ENCODE measurements around the gene SLC22A12. TPM values are rescaled to one million over a fixed set of nuclear protein-coding genes. Genes with fewer than 3 reads are reported as not detected.

SLC22A12 gene
- polyA plus RNA-seq, 4 donors: 0.16 TPM; not detected in 3

GRCh38 chr11:64553554-64554201 is 37.3 kb upstream of the SLC22A12 start:
- FAIRE-seq (no peak), DNase-seq (peak; percentile 31 to 70)
- Histone ChIP-seq H3K36me3 (ENCODE audit: control insufficient read depth in 3 of 3, insufficient read depth in 2 of 3, low read depth in 1 of 3, low read length in 3 of 3) (no peaks in the 10 kb centered on the region), H3K27ac (ENCODE audit: low read depth in 1 of 3, low read length in 2 of 3) (peak overlapping the region in 1 of 3 donors; percentile 19), H3K9me3 (ENCODE audit: control insufficient read depth in 2 of 2, insufficient read depth in 1 of 2, low read depth in 1 of 2, low read length in 1 of 2) (no peaks in the 10 kb centered on the region), H3K4me1 (ENCODE audit: control insufficient read depth in 3 of 3, insufficient read depth in 2 of 3, low read depth in 1 of 3, low read length in 2 of 3) (peaks cover 0 to 30% (median 0%) of the 10 kb centered on the region in 3 donors), H3K4me3 (ENCODE audit: low read depth in 1 of 3, low read length in 3 of 3) (no peak overlapping the region), H3K27me3 (ENCODE audit: control insufficient read depth in 3 of 3, insufficient read depth in 3 of 3, low read length in 3 of 3) (peaks cover 0 to 2% (median 0%) of the 10 kb centered on the region in 3 donors)
- WGBS, 3 donors: 45 to 58% (median 53%) methylated on average over 13 of the region's 13 CpGs

DNA sequence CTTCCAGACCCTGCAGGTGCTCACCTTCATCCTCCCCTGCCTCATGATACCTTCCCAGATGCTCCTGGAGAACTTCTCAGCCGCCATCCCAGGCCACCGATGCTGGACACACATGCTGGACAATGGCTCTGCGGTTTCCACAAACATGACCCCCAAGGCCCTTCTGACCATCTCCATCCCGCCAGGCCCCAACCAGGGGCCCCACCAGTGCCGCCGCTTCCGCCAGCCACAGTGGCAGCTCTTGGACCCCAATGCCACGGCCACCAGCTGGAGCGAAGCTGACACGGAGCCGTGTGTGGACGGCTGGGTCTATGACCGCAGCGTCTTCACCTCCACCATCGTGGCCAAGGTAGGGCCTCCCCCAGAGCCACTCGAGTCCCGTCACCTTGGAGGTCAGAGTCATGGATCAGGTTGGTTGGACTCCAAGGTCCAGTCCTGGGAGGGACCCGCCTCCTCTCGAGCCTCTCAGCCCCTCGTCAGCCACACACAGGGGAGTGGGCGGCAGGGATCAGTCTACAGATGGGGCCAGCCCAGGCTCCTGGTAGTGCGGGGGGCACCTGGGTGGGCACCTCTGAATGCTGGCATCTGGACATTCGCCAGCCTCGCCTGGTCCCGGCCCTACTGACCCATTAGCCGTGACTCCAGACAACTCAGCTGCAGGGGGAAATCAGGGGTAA is 34.8 kb upstream of the SLC22A12 start:
- Histone ChIP-seq H3K9me3 (ENCODE audit: control insufficient read depth in 2 of 2, insufficient read depth in 1 of 2, low read depth in 1 of 2, low read length in 1 of 2) (no peaks in the 10 kb centered on the region), H3K36me3 (ENCODE audit: control insufficient read depth in 3 of 3, insufficient read depth in 2 of 3, low read depth in 1 of 3, low read length in 3 of 3) (no peaks in the 10 kb centered on the region), H3K4me3 (ENCODE audit: low read depth in 1 of 3, low read length in 3 of 3) (no peak overlapping the region), H3K27ac (ENCODE audit: low read depth in 1 of 3, low read length in 2 of 3) (peak overlapping the region in 1 of 3 donors; percentile 58), H3K4me1 (ENCODE audit: control insufficient read depth in 3 of 3, insufficient read depth in 2 of 3, low read depth in 1 of 3, low read length in 2 of 3) (peaks cover 0 to 38% (median 0%) of the 10 kb centered on the region in 3 donors), H3K27me3 (ENCODE audit: control insufficient read depth in 3 of 3, insufficient read depth in 3 of 3, low read length in 3 of 3) (peaks cover 0 to 2% (median 0%) of the 10 kb centered on the region in 3 donors)
- DNase-seq (no peak), FAIRE-seq (no peak)
- 85 to 90% (median 87%) methylated on average over 21 to 26 of the region's 26 CpGs for WGBS, 3 donors

- H3K4me3 ChIP-seq (ENCODE audit: low read depth in 1 of 3, low read length in 3 of 3): no peak overlapping the region
- FAIRE-seq: no peak
- WGBS, 3 donors: 87 to 90% (median 87%) methylated on average over 12 of the region's 12 CpGs
- no peaks in the 10 kb centered on the region for H3K27me3 ChIP-seq (ENCODE audit: control insufficient read depth in 3 of 3, insufficient read depth in 3 of 3, low read length in 3 of 3)
- H3K9me3 ChIP-seq (ENCODE audit: control insufficient read depth in 2 of 2, insufficient read depth in 1 of 2, low read depth in 1 of 2, low read length in 1 of 2): no peaks in the 10 kb centered on the region
- H3K4me1 ChIP-seq (ENCODE audit: control insufficient read depth in 3 of 3, insufficient read depth in 2 of 3, low read depth in 1 of 3, low read length in 2 of 3): peaks cover 0 to 38% (median 0%) of the 10 kb centered on the region in 3 donors
- no peak for DNase-seq
- no peak overlapping the region for H3K27ac ChIP-seq (ENCODE audit: low read depth in 1 of 3, low read length in 2 of 3)
- no peaks in the 10 kb centered on the region for H3K36me3 ChIP-seq (ENCODE audit: control insufficient read depth in 3 of 3, insufficient read depth in 2 of 3, low read depth in 1 of 3, low read length in 3 of 3)
Observed at GRCh38 chr11:64556721-64557250, 34.2 kb upstream of the SLC22A12 start.

- FAIRE-seq (no peak), DNase-seq (no peak)
- Histone ChIP-seq H3K9me3 (ENCODE audit: control insufficient read depth in 2 of 2, insufficient read depth in 1 of 2, low read depth in 1 of 2, low read length in 1 of 2) (no peaks in the 10 kb centered on the region), H3K27me3 (ENCODE audit: control insufficient read depth in 3 of 3, insufficient read depth in 3 of 3, low read length in 3 of 3) (no peaks in the 10 kb centered on the region), H3K36me3 (ENCODE audit: control insufficient read depth in 3 of 3, insufficient read depth in 2 of 3, low read depth in 1 of 3, low read length in 3 of 3) (no peaks in the 10 kb centered on the region), H3K4me3 (ENCODE audit: low read depth in 1 of 3, low read length in 3 of 3) (no peak overlapping the region), H3K27ac (ENCODE audit: low read depth in 1 of 3, low read length in 2 of 3) (no peak overlapping the region), H3K4me1 (ENCODE audit: control insufficient read depth in 3 of 3, insufficient read depth in 2 of 3, low read depth in 1 of 3, low read length in 2 of 3) (peaks cover 0 to 38% (median 0%) of the 10 kb centered on the region in 3 donors)
- WGBS, 3 donors: 82 to 92% (median 88%) methylated on average over 13 to 14 of the region's 14 CpGs
Observed at GRCh38 chr11:64558065-64558745, 32.8 kb upstream of the SLC22A12 start.

- H3K4me3 ChIP-seq (ENCODE audit: low read depth in 1 of 3, low read length in 3 of 3): no peak overlapping the region
- no peaks in the 10 kb centered on the region for H3K36me3 ChIP-seq (ENCODE audit: control insufficient read depth in 3 of 3, insufficient read depth in 2 of 3, low read depth in 1 of 3, low read length in 3 of 3)
- DNase-seq (no peak), FAIRE-seq (no peak)
- 87 to 94% (median 89%) methylated on average over 9 of the region's 9 CpGs for WGBS, 3 donors
- H3K4me1 ChIP-seq (ENCODE audit: control insufficient read depth in 3 of 3, insufficient read depth in 2 of 3, low read depth in 1 of 3, low read length in 2 of 3): peaks cover 0 to 34% (median 0%) of the 10 kb centered on the region in 3 donors
- no peaks in the 10 kb centered on the region for H3K9me3 ChIP-seq (ENCODE audit: control insufficient read depth in 2 of 2, insufficient read depth in 1 of 2, low read depth in 1 of 2, low read length in 1 of 2)
- H3K27ac ChIP-seq (ENCODE audit: low read depth in 1 of 3, low read length in 2 of 3): no peak overlapping the region
- no peaks in the 10 kb centered on the region for H3K27me3 ChIP-seq (ENCODE audit: control insufficient read depth in 3 of 3, insufficient read depth in 3 of 3, low read length in 3 of 3)
Observed at GRCh38 chr11:64558869-64559268, 32.2 kb upstream of the SLC22A12 start.

DNA sequence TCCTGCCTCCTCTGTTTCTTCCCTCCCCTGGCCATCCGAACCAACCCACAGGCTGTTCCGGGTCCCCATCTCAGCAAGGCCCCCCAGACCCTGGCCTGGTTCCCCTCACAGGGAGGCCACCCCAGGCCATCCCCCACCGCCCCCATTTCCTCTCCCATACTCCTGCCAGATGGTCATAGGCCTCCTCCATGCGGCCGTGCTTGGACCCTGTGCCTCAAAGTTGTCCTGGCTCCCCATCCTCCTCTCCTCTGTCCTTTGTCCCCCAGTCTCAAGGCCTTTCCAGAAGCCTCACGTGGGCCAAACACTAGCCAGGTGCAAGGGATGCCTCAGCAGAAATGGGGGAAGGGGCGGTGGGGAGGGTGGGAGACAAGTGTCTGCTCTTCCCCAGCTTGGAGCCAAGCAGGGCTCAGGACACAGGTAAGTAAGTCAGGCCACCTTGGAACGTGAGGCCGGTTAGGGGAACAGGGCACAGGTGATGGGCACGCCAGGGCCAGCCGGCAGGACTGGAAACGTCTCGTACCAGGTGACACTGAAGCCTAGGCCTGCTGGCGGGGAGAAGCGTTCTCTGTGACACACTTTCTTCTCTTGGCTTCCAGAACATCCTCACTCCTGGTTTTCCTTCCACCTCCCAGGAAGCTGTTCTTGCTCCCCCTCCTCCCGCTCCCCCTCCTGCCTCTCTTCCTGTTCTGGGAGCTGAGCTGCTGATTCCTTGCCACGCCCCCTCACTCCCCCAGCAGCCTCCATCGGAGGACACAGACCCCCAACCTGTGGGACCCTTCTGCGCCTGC is 31.5 kb upstream of the SLC22A12 start:
- Histone ChIP-seq H3K4me3 (ENCODE audit: low read depth in 1 of 3, low read length in 3 of 3) (no peak overlapping the region), H3K27me3 (ENCODE audit: control insufficient read depth in 3 of 3, insufficient read depth in 3 of 3, low read length in 3 of 3) (no peaks in the 10 kb centered on the region), H3K4me1 (ENCODE audit: control insufficient read depth in 3 of 3, insufficient read depth in 2 of 3, low read depth in 1 of 3, low read length in 2 of 3) (peaks cover 0 to 27% (median 0%) of the 10 kb centered on the region in 3 donors), H3K9me3 (ENCODE audit: control insufficient read depth in 2 of 2, insufficient read depth in 1 of 2, low read depth in 1 of 2, low read length in 1 of 2) (no peaks in the 10 kb centered on the region), H3K36me3 (ENCODE audit: control insufficient read depth in 3 of 3, insufficient read depth in 2 of 3, low read depth in 1 of 3, low read length in 3 of 3) (no peaks in the 10 kb centered on the region), H3K27ac (ENCODE audit: low read depth in 1 of 3, low read length in 2 of 3) (no peak overlapping the region)
- FAIRE-seq: no peak
- no peak for DNase-seq
- 60 to 75% (median 69%) methylated on average over 19 of the region's 19 CpGs for WGBS, 3 donors

GRCh38 chr11:64560139-64560771 is 30.8 kb upstream of the SLC22A12 start:
- Histone ChIP-seq H3K27me3 (ENCODE audit: control insufficient read depth in 3 of 3, insufficient read depth in 3 of 3, low read length in 3 of 3) (no peaks in the 10 kb centered on the region), H3K4me1 (ENCODE audit: control insufficient read depth in 3 of 3, insufficient read depth in 2 of 3, low read depth in 1 of 3, low read length in 2 of 3) (peaks cover 0 to 20% (median 0%) of the 10 kb centered on the region in 3 donors), H3K9me3 (ENCODE audit: control insufficient read depth in 2 of 2, insufficient read depth in 1 of 2, low read depth in 1 of 2, low read length in 1 of 2) (no peaks in the 10 kb centered on the region), H3K27ac (ENCODE audit: low read depth in 1 of 3, low read length in 2 of 3) (no peak overlapping the region), H3K36me3 (ENCODE audit: control insufficient read depth in 3 of 3, insufficient read depth in 2 of 3, low read depth in 1 of 3, low read length in 3 of 3) (no peaks in the 10 kb centered on the region), H3K4me3 (ENCODE audit: low read depth in 1 of 3, low read length in 3 of 3) (no peak overlapping the region)
- no peak for DNase-seq
- 68 to 76% (median 74%) methylated on average over 14 to 15 of the region's 15 CpGs for WGBS, 3 donors
- no peak for FAIRE-seq

Data from small intestine (tissue), 7 donors.